Measurements from ENCODE around the gene FNIP1. TPM values are rescaled to one million over a fixed set of nuclear protein-coding genes. Genes with fewer than 3 reads are reported as not detected.
"Not testable (repeated sequence)": the region's sequence is repeated elsewhere in the genome, so short reads cannot be mapped to it uniquely, and the experiment has no call there.

FNIP1 gene
- total RNA-seq, 1 experiment from 2014 or later, result 17.6 TPM

DNA sequence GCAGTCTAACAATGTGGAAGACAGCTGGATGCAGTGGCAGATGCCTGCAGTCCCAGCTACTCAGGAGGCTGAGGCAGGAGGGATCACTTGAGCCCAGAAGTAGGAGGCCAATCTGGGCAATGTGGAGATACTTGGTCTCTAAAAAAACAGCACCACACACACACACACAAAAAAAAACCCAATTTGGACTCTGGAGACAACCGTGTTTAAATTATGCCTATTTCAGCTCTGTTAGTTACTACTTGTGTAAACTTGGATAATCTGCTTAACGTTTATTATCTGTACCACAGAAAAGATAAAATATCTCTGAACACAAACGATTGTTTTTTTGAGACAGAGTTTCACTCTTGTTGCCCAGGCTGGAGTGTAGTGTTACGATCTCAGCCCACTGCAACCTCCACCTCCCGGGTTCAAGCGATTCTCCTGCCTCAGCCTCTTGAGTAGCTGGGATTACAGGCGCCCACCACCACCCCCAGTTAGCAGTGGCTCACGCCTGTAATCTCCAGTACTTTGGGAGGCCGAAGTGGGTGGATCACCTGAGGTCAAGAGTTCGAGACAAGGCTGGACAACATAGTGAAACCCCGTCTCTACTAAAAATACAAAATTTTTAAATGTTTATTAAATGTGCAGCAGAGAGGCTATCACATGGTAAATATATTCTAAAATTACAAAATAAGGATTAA, 179.5 kb downstream of the FNIP1 start:
- no peak overlapping the region for H3K4me3 ChIP-seq (ENCODE audit: insufficient read depth, low read depth, low read length)
- no peaks in the 10 kb centered on the region for H3K36me3 ChIP-seq (replicated peaks; ENCODE audit: control insufficient read depth, insufficient read depth, low read length)
- DNase-seq, result no peak
- H3K27me3 ChIP-seq (ENCODE audit: control insufficient read depth, insufficient read depth, low read length), result no peaks in the 10 kb centered on the region

DNA sequence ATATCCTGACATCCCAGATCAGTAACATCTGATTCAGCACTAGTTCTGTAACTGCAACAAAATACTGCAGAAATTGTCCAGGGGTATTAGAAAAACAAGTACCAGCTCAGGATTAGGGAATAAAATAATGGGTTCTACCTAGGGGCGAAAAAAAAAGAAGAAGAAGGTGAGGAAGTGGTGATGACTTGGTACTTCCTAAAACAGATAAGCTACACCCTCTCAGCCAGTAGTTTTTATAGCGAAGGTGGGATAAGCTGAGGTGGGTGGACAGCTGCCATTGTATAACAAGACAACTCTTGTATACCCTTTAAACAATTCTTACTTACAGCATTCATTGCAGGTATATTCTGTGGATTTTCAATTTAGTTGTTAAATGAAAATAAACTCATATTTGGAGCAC, 180.9 kb downstream of the FNIP1 start:
- Histone ChIP-seq H3K4me3 (ENCODE audit: insufficient read depth, low read depth, low read length) (no peak overlapping the region), H3K27me3 (ENCODE audit: control insufficient read depth, insufficient read depth, low read length) (no peaks in the 10 kb centered on the region), H3K36me3 (replicated peaks; ENCODE audit: control insufficient read depth, insufficient read depth, low read length) (no peaks in the 10 kb centered on the region)
- DNase-seq, result no peak

DNA sequence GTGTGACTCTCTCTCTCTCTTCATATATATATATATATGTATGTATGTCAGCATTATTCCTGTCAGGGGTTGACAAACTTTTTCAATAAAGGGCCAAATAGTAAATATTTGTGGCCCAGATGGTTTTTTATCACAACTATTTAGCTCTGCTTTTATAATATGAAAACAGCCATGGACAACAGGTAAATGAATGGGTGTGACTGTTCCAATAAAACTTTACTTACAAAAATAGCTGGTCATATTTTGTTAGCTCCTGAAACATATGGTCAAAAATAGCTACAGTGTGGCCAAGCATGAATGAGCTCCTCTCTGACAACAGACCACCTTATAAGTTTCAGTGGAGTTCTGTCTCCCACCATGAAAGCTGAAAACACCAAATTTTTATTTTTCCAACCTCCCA, 183.4 kb downstream of the FNIP1 start:
- Histone ChIP-seq H3K27me3 (ENCODE audit: control insufficient read depth, insufficient read depth, low read length) (no peaks in the 10 kb centered on the region), H3K4me3 (ENCODE audit: insufficient read depth, low read depth, low read length) (no peak overlapping the region), H3K36me3 (replicated peaks; ENCODE audit: control insufficient read depth, insufficient read depth, low read length) (no peaks in the 10 kb centered on the region)
- no peak for DNase-seq

DNA sequence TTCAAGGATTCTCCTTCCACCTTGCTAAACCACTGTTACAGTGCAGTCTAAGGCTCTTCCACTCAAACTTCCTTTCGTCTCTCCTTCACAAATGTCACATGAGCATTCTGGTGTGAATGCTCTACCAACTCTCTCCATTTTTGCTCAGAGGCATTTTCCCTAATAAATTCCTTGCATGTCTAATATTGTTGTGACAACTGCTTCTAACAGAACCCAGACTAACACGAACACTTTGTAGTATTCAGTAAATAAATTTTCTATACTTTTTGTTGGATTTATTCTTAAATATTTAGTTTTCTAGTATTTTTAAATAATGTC, 185.8 kb downstream of the FNIP1 start:
- no peak overlapping the region for H3K4me3 ChIP-seq (ENCODE audit: insufficient read depth, low read depth, low read length)
- H3K36me3 ChIP-seq (replicated peaks; ENCODE audit: control insufficient read depth, insufficient read depth, low read length), result no peaks in the 10 kb centered on the region
- no peak for DNase-seq
- H3K27me3 ChIP-seq (ENCODE audit: control insufficient read depth, insufficient read depth, low read length), result no peaks in the 10 kb centered on the region

DNA sequence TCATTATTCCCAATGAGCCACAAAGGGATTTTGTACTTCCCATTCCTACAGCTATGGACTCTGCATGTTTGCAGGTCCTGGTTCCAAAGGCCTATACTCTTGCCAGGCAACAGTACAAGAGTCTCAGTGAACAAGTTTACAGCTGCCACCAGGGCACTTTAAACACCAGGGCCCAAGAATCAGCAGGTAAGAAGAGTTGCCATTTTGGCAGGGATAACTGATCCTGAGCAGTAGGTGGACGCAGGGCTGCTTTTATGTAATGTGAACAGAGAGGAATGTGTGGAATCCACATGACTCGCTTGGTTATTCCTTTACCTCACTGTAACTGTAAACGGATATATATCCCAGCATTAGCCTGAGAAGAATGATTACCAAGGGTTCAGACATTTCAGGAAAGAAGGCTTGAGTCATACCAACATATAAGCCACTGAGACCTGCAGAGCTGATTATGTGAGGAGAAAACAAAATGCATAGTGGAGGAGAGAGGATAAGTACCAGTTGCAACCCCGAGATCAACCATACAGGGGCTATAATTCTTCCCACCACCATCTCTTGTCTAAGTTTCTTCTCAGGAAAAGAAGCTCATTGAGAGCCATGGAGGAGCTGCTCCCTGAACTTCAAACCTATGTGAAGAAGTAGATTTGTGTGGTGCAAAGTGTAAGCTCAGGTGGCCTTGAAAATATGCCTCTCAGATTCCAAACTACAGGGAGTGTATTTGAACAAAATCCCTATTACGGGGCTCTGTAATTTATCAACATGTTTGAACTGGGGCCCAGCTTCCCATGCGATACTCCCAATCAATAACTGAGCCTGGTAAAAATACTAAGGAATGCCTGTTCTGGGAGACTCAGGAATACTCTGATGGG, 186.4 kb downstream of the FNIP1 start:
- Histone ChIP-seq H3K27me3 (ENCODE audit: control insufficient read depth, insufficient read depth, low read length) (no peaks in the 10 kb centered on the region), H3K4me3 (ENCODE audit: insufficient read depth, low read depth, low read length) (no peak overlapping the region), H3K36me3 (replicated peaks; ENCODE audit: control insufficient read depth, insufficient read depth, low read length) (no peaks in the 10 kb centered on the region)
- no peak for DNase-seq

DNA sequence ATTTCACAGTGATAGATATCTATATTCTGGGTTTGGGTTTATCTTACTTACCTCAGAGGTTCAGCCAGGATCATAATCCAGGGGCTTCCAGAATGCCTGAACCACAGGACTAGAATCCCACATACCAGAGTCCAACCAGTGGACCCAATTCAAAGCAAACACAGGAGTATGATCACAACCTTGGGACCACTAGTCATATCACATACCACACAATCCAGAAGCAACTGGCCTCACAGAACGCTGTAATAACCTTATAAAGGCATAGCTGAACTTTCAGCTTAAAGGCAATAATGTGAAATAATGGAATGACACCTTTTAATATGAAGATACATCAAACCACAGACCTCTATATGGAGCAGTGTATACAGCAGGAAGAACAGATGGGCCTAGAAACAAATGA, 187.0 kb downstream of the FNIP1 start:
- no peak for DNase-seq
- Histone ChIP-seq H3K27me3 (ENCODE audit: control insufficient read depth, insufficient read depth, low read length) (no peaks in the 10 kb centered on the region), H3K36me3 (replicated peaks; ENCODE audit: control insufficient read depth, insufficient read depth, low read length) (no peaks in the 10 kb centered on the region), H3K4me3 (ENCODE audit: insufficient read depth, low read depth, low read length) (no peak overlapping the region)

DNA sequence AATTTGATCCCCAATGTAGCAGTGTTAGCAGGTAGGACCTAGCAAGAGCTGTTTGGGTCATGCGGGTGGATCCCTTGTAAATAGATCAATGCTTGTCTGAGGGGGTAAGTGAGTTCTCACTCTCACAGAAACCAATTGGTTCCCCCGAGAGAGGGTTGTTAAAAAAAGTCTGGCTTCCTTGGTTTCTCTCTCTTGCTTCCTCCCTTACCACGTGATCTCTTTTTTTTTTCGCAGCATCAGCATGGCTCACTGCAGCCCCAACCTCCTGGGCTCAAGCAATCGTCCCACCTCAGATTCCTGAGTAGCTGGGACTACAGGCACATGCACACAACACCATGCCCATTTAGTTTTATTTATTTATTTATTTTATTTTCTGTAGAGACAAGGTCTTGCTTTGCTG, 188.2 kb downstream of the FNIP1 start:
- DNase-seq, result no peak
- Histone ChIP-seq H3K27me3 (ENCODE audit: control insufficient read depth, insufficient read depth, low read length) (no peaks in the 10 kb centered on the region), H3K4me3 (ENCODE audit: insufficient read depth, low read depth, low read length) (no peak overlapping the region), H3K36me3 (replicated peaks; ENCODE audit: control insufficient read depth, insufficient read depth, low read length) (no peaks in the 10 kb centered on the region)

DNA sequence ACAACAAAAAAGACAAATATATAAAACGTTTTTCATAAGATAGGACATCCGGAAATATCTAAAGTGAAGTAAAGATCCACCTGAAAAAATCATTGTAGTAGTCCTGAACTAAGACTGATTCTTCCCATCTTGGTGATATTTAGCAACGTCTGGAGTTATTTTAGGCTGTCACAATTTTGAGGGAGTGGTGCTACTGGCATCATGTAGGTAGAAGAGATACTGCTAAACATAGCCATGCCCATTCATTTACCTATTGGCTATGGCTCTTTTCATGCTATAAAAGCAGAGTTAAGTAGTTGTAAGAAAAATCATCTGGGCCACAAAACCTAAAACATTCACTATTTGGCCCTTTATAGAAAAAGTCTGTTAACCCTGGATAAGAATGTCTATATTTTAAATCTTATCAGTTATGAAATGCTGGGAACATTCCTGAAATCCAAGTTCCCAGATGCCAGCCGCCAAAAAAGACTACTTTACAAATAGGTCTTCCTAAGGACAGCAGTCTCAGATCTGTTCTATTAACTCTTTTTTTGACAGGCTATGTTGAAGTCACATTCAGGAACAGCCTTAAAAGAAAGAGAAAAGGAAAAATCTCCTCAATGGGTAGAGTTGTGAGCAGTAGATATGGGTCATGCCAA, 188.8 kb downstream of the FNIP1 start:
- DNase-seq, result no peak
- H3K27me3 ChIP-seq (ENCODE audit: control insufficient read depth, insufficient read depth, low read length), result no peaks in the 10 kb centered on the region
- H3K4me3 ChIP-seq (ENCODE audit: insufficient read depth, low read depth, low read length), result no peak overlapping the region

DNA sequence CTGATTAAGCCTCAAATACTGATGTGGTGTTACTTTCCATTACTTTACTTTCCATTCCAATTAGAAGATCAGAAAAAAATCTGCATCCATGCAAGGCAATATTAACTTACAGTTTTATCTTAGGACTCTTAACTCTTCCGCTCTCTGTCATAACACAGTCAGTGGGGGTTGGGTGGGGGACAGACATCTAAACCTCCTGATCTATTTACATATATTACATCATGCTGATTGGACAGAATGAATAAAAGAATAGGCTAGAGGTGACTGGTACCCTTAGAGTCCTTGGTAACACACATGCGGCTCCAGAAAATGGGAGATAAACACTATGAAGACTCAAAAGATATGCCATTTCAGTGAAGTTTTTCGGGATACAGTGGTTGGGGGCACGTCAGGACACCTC, 189.4 kb downstream of the FNIP1 start:
- H3K4me3 ChIP-seq (ENCODE audit: insufficient read depth, low read depth, low read length), result no peak overlapping the region
- no peaks in the 10 kb centered on the region for H3K36me3 ChIP-seq (replicated peaks; ENCODE audit: control insufficient read depth, insufficient read depth, low read length)
- H3K27me3 ChIP-seq (ENCODE audit: control insufficient read depth, insufficient read depth, low read length), result no peaks in the 10 kb centered on the region
- no peak for DNase-seq

More for the DNA sequence above, 188.8 kb downstream of the FNIP1 start:
- H3K36me3 ChIP-seq (replicated peaks; ENCODE audit: control insufficient read depth, insufficient read depth, low read length), result no peaks in the 10 kb centered on the region

DNA sequence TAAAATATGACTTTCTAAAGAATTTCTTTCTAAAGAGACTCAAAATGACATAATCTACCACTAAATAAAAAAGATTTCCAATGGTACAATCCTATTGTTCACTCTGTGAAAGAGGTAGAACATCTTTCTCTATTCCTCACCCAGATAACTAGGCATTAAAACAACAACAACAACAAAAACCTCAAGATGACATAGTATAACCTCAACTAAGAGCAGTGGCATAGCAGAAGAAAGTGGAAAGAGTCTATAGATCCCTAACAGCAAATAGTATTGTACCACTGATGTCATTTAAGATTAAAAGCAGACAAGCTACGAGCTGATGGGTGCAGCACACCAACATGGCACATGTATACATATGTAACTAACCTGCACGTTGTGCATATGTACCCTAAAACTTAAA, 191.7 kb downstream of the FNIP1 start:
- no peak overlapping the region for H3K4me3 ChIP-seq (ENCODE audit: insufficient read depth, low read depth, low read length)
- DNase-seq, result no peak
- H3K27me3 ChIP-seq (ENCODE audit: control insufficient read depth, insufficient read depth, low read length), result no peaks in the 10 kb centered on the region
- H3K36me3 ChIP-seq (replicated peaks; ENCODE audit: control insufficient read depth, insufficient read depth, low read length), result no peaks in the 10 kb centered on the region

DNA sequence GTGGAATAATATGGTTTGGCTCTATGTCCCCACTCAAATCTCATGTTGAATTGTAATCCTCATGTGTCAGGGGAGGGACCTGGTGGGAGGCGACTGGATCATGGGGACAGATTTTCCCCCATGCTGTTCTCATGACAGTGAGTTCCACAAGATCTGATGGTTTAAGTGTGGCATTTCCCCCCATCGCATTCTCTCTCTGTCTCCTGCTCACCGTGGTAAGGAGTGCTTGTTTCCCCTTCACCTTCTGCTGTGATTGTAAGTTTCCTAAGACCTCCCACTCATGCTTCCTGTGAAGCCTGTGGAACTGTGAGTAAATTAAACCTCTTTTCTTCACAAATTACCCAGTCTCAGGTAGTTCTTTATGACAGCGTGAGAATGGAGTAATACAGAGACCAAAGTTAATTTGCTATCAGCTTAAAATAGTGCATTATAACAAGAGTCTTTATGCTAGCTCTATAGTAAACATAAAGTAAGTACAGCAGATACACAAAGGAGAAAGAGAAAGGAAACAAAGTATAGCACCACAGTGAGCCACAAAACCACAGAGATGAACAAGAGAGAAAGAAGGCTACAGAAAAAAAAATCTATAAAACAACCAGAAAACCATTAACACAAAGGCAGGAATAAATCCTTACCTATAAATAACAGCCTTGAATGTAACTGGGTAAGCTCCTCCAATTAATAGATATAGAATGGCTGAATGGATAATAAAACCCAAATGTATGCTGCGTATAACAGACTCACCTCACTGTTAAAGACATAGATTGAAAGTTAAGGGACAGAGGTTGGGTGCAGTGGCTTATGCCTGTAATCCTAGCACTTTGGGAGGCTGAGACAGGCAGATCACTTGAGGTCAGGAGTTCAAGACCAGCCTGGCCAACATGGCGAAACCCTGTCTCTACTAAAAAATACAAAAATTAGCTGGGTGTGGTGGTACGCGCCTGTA, 201.5 kb downstream of the FNIP1 start:
- Histone ChIP-seq H3K36me3 (replicated peaks; ENCODE audit: control insufficient read depth, insufficient read depth, low read length) (no peaks in the 10 kb centered on the region), H3K27me3 (ENCODE audit: control insufficient read depth, insufficient read depth, low read length) (no peaks in the 10 kb centered on the region), H3K4me3 (ENCODE audit: insufficient read depth, low read depth, low read length) (no peak overlapping the region)
- no peak for DNase-seq

DNA sequence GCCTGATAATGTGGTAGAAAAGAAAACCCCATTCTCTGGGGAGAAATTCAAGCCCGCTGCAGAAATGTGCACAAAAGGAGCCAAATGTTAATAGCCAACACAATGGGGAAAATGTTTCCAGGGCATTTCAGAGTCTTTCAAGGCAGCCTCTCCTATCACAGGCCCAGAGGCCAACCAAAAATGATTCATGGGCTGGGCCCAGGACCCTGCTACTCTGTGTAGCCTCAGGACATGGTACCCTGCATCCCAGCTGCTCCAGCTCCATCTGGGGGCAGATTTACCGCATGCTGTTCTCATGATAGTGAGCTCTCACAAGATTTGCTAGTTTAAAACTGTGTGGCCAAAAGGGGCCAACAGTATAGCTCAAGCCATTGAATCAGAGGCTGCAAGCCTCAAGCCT, 202.9 kb downstream of the FNIP1 start:
- no peak overlapping the region for H3K4me3 ChIP-seq (ENCODE audit: insufficient read depth, low read depth, low read length)
- H3K36me3 ChIP-seq (replicated peaks; ENCODE audit: control insufficient read depth, insufficient read depth, low read length), result no peaks in the 10 kb centered on the region
- no peaks in the 10 kb centered on the region for H3K27me3 ChIP-seq (ENCODE audit: control insufficient read depth, insufficient read depth, low read length)
- no peak for DNase-seq

DNA sequence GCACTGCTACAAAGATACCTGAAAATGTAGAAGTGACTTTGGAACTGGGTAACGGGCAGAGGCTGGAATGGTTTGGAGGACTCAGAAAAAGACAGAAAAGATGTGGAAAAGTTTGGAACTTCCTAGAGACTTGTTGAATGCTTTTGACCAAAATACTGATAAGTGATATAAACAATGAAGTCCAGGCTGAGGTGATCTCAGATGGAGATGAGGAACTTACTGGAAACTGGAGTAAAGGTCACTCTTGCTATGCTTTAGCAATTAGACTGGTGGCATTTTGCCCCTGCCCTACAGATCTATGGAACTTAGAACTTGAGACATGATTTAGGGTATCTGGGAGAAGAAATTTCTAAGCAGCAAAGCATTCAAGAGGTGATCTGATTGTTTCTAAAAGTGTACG, 203.4 kb downstream of the FNIP1 start:
- not testable (repeated sequence) for H3K27me3 ChIP-seq (ENCODE audit: control insufficient read depth, insufficient read depth, low read length); H3K4me3 ChIP-seq (ENCODE audit: insufficient read depth, low read depth, low read length); H3K36me3 ChIP-seq (replicated peaks; ENCODE audit: control insufficient read depth, insufficient read depth, low read length); DNase-seq
